ENCODE results near the gene CFAP74.

GRCh38 chr1:1895456-1896336 is 107.9 kb downstream of the CFAP74 start:
- no peak for TF ChIP-seq CTCF (IDR thresholded peaks at IDR 0.05; ENCODE audit: extremely low read depth in 1 of 2, insufficient read depth in 1 of 2, low read depth in 1 of 2, low read length in 2 of 2)
- TF ChIP-seq POLR2AphosphoS5 (IDR thresholded peaks at IDR 0.05; ENCODE audit: insufficient read depth, low read depth, low read length) = no peak
- TF ChIP-seq MAX (IDR thresholded peaks at IDR 0.05; ENCODE audit: insufficient read depth, insufficient read length) = no peak
- TF ChIP-seq EZH2 (IDR thresholded peaks at IDR 0.05; ENCODE audit: borderline replicate concordance, low read depth, low read length, severe bottlenecking) = no peak
- no peak for TF ChIP-seq POLR2A (IDR thresholded peaks at IDR 0.05; ENCODE audit: low read depth, low read length)
- TF ChIP-seq JUN (IDR thresholded peaks at IDR 0.05; ENCODE audit: borderline replicate concordance, insufficient read depth, insufficient read length, low read depth) = no peak
- no peak for TF ChIP-seq MYC (IDR thresholded peaks at IDR 0.05; ENCODE audit: low read depth, low read length)
- no peak for TF ChIP-seq FOS (IDR thresholded peaks at IDR 0.05; ENCODE audit: borderline replicate concordance, insufficient read depth, low read length)

Measured in endothelial cell of umbilical vein (primary cell).